GM12873 (cell line): Measurements from ENCODE around the gene CAMTA1.

Experiments used
- TF ChIP-seq, protein P1 (sequence below): IDR thresholded peaks from 2 replicates; pipeline ENCODE4 v1.5.1; 2012; ENCODE audit warnings: low read depth, mild to moderate bottlenecking, moderate library complexity, low read length, control low read depth; ENCODE audit not compliant: insufficient read depth; ENCODE audit errors: missing control alignments

Gene CAMTA1

DNA sequence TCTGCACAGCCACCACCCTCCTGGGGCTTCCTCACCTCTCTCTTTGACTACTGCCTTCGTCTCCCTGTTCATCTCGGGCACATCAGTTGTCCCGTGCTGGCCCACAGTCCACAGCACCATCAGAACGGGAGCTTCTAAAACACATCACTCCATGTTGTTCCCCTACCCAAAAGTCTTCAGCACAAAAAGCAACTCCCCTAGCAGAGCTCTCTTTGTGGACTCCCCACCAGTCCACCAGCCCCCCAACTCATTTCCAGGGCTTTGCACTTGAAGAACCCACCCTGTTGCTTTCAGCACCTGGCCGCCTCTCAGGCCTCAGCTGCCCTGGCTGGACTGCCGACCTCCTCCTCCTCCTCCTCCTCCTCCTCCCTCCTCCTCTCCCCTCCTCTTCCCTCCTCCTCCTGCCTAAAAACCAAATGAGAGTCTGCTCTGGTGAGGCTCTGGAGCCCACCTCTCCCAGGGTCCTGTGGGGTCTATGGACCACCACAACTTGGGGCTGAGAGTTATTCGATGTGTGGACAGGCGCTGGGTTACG, 734.7 kb downstream of the CAMTA1 start:
- TF ChIP-seq, protein P1, sequence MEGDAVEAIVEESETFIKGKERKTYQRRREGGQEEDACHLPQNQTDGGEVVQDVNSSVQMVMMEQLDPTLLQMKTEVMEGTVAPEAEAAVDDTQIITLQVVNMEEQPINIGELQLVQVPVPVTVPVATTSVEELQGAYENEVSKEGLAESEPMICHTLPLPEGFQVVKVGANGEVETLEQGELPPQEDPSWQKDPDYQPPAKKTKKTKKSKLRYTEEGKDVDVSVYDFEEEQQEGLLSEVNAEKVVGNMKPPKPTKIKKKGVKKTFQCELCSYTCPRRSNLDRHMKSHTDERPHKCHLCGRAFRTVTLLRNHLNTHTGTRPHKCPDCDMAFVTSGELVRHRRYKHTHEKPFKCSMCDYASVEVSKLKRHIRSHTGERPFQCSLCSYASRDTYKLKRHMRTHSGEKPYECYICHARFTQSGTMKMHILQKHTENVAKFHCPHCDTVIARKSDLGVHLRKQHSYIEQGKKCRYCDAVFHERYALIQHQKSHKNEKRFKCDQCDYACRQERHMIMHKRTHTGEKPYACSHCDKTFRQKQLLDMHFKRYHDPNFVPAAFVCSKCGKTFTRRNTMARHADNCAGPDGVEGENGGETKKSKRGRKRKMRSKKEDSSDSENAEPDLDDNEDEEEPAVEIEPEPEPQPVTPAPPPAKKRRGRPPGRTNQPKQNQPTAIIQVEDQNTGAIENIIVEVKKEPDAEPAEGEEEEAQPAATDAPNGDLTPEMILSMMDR: no peak

GRCh38 chr1:7520496-7520895, 735.2 kb downstream of the CAMTA1 start:
- TF ChIP-seq, protein P1: no peak

GRCh38 chr1:7524341-7525337, 739.4 kb downstream of the CAMTA1 start:
- TF ChIP-seq, protein P1: no peak

DNA sequence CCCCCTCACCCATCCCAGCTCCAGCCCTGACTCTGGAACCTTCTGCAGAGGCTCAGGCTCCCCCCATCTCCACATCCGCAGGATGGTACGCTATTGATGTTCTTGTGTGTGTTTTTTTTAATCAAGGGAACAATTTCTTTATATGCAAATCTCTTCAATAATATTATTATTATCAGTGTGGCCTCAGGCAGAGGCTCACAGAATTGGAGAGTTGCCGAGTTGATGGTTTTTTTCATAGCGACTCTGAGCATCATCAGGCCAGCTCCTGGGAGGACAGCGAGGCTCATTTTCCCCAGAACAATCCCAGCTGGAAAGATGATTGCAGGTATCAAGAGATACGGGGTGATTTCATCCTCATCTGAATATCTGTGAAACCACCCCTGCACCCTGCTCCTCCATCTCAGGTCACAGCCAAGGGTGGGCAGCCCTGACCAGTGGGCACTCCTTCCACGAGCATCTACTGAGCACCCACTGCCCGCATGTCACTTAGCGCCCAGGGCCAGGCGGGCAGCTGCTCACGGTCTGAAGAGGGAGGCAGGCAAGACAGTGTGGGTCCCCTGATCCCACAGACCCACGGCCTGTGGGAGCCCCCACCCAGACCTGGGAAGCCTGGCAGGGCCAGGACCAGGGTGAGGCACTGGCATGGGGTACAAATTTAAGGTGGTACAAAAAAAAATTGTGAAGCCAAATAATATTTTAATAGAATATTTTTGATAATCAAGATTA, 740.2 kb downstream of the CAMTA1 start:
- TF ChIP-seq, protein P1: no peak

DNA sequence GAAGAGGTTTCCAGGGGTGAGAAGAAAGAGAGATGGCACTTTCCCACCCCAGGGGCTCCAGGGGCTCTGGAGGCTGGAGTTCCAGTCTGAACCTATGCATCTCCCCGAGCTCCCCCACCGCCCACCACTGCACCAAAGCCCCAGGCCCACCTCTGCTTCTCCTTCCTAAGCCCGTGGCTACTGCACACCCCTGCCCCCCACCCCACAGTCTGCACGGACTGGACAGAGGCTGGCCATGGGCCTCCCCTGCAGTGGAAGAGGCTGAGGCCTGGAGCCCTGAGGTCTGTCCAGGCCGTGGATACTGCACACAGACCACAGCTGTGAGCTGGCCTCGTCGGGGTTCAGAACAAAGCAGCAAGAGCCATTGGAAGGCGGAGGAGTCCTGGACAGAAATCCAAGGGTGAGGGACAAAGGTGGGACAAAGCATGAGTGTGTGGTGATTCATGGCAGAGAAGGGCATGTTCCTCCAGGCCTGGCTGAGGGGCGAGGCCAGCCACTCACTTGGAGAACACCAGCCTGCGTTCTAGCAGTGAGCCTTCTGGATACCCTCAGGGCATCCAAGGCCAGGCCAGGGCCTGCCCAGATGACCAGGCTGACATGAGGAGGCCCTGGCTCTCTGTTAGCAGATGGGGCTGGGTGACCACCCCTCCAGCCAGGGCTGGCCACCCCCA, 741.1 kb downstream of the CAMTA1 start:
- TF ChIP-seq, protein P1: no peak

DNA sequence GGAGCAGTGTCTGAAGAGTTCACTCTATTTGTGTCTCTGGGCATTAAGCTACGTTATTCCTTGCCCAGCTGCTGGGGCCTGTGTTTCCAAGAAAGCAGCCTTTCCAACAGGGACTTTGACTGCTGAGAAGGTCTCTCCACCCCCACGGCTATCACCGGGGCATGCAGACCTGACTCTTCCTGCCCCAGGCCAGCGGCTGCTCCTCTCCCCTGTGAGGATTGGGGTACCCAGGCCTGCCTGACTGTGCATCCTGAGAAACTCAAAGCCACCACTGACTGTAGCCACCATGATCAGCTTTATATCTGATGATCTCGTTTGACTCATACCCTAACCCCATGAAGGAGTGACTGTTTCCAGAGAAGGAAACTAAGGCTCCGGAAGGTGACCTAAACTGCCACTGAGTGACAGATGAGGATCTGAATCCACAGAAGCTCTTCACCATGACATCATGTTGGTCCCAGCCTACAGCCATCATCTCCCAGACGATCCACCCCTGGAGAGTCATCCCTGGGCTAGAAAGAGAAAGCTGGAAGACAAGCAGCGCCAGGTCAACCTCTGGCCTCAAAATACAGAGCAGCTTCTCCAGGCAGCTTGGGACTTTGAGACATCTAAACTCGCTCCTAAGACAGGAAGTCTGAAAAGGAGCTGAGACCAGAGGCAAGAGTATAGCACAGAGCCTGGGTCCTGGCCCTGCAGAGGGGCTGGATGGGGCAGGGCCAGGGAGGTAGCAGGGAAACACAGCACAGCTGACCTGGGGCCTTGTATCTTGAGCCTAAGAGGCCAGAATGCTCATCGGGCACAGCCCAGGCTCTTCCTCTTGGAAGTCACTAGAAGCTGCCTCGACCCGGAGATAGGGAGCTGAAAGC, 741.8 kb downstream of the CAMTA1 start:
- TF ChIP-seq, protein P1: no peak
